Mesenteric fat pad (tissue), 1 donor: ENCODE measurements around the gene PPEF2. TPM values are rescaled to one million over a fixed set of nuclear protein-coding genes. Genes with fewer than 3 reads are reported as not detected.
"Not testable (repeated sequence)": the region's sequence is repeated elsewhere in the genome, so short reads cannot be mapped to it uniquely, and the experiment has no call there.

Source experiments
- DNase-seq: peaks from one replicate; pipeline ENCODE4 v3.0.0-alpha.2; 2020; ENCODE audit warnings: low spot score
- total RNA-seq: library from RNA; stranded (reverse); fragmentation: NEBNext Ultra II Directional; extraction: Animal tissue kit (Norgen Biotek cat#: 25700); gene quantifications from one replicate; pipeline ENCODE4 v1.2.1, GENCODE V29; 2021
- donor health status: DM: yes; HTN: yes; CAD: no.

The PPEF2 gene
- total RNA-seq, 1 donor from 2014 or later, result not detected

GRCh38 chr4:75898536-75898935 lies 3.7 kb downstream of the PPEF2 start:
- DNase-seq, result no peak

- no peak for DNase-seq
Measured at GRCh38 chr4:75895744-75896314, 6.4 kb downstream of the PPEF2 start.

GRCh38 chr4:75892508-75892907 lies 9.7 kb downstream of the PPEF2 start:
- DNase-seq, result no peak

- DNase-seq, result no peak
Measured at GRCh38 chr4:75891611-75892010, 10.6 kb downstream of the PPEF2 start.

- no peak for DNase-seq
Measured at GRCh38 chr4:75889537-75890199, 12.6 kb downstream of the PPEF2 start.

GRCh38 chr4:75886104-75886503 lies 16.1 kb downstream of the PPEF2 start:
- no peak for DNase-seq

GRCh38 chr4:75881476-75881875 lies 20.8 kb downstream of the PPEF2 start:
- no peak for DNase-seq

- no peak for DNase-seq
Measured at GRCh38 chr4:75880278-75880677, 22.0 kb downstream of the PPEF2 start.

GRCh38 chr4:75878246-75878756 lies 24.0 kb downstream of the PPEF2 start:
- DNase-seq, result no peak

- no peak for DNase-seq
Measured at GRCh38 chr4:75876218-75876617, 26.0 kb downstream of the PPEF2 start.

- DNase-seq, result no peak
Measured at GRCh38 chr4:75869100-75869499, 33.2 kb downstream of the PPEF2 start.

GRCh38 chr4:75867130-75867529 lies 35.1 kb downstream of the PPEF2 start:
- no peak for DNase-seq

- no peak for DNase-seq
Measured at GRCh38 chr4:75860606-75861005, 41.6 kb downstream of the PPEF2 start.

GRCh38 chr4:75858721-75859120 lies 43.5 kb downstream of the PPEF2 start:
- no peak for DNase-seq

- DNase-seq, result no peak
Measured at GRCh38 chr4:75849461-75849860, 52.8 kb downstream of the PPEF2 start.

GRCh38 chr4:75848891-75849290 lies 53.4 kb downstream of the PPEF2 start:
- no peak for DNase-seq

- DNase-seq, result not testable (repeated sequence)
Measured at GRCh38 chr4:75848171-75848760, 54.0 kb downstream of the PPEF2 start.

- DNase-seq, result no peak
Measured at GRCh38 chr4:75845992-75846391, 56.3 kb downstream of the PPEF2 start.

GRCh38 chr4:75844151-75844662 lies 58.0 kb downstream of the PPEF2 start:
- no peak for DNase-seq

- DNase-seq, result no peak
Measured at GRCh38 chr4:75843596-75843995, 58.7 kb downstream of the PPEF2 start.

GRCh38 chr4:75841641-75842520 lies 60.4 kb downstream of the PPEF2 start:
- no peak for DNase-seq
